WTC11 (cell line): ENCODE data around the gene ACAA1. TPM values are rescaled to one million over a fixed set of nuclear protein-coding genes. Genes with fewer than 3 reads are reported as not detected.
A peak's percentile ranks its signal among the peaks of the same experiment; 100 is the strongest.

Experiments
- ATAC-seq: fragments of 200-7000 bp; cut with Tn5 transposase; 2 replicates; pipeline ENCODE4 v1.10.0; 2021; ENCODE audit warnings: mild to moderate bottlenecking, moderate library complexity
- CTCF ChIA-PET: fragments of 300-600 bp; sonication (Branson Sonifier 250); formaldehyde crosslinking; loops from one replicate; lab custom pipeline; 2021; ENCODE audit warnings: antibody characterized with exemption; lab: Charles Lee
- POLR2A ChIA-PET: fragments of 350-600 bp; sonication (Branson Sonifier 250); formaldehyde crosslinking; loops from one replicate; lab custom pipeline; 2021; ENCODE audit warnings: antibody characterized with exemption; lab: Charles Lee
- DNase-seq: peaks from one replicate; pipeline ENCODE4 v3.0.0; 2021; ENCODE audit warnings: low spot score
- H3K27ac Mint-ChIP-seq: 2 replicates; pipeline ENCODE4 v1.8.0; 2021; ENCODE audit warnings: mixed read lengths
- H3K27me3 Mint-ChIP-seq: 2 replicates; pipeline ENCODE4 v1.8.0; 2021; ENCODE audit warnings: low read depth, mild to moderate bottlenecking, moderate library complexity, mixed read lengths
- H3K36me3 Mint-ChIP-seq: 2 replicates; pipeline ENCODE4 v1.8.0; 2021; ENCODE audit warnings: mixed read lengths
- H3K4me1 Mint-ChIP-seq: 2 replicates; pipeline ENCODE4 v1.8.0; 2022; ENCODE audit warnings: mixed read lengths
- H3K4me3 Mint-ChIP-seq: 2 replicates; pipeline ENCODE4 v1.8.0; 2021; ENCODE audit warnings: mild to moderate bottlenecking, moderate library complexity, mixed read lengths
- H3K9me3 Mint-ChIP-seq: 2 replicates; pipeline ENCODE4 v1.8.0; 2021; ENCODE audit warnings: mixed read lengths
- ARID4B ChIP-seq: sonication (generic); formaldehyde crosslinking; IDR thresholded peaks from 2 replicates; pipeline ENCODE4 v1.8.0; 2023; ENCODE audit warnings: missing genetic modification reagents, mild to moderate bottlenecking, borderline replicate concordance
- CTCF ChIP-seq: fragments of 200-600 bp; IDR thresholded peaks from 2 replicates; pipeline ENCODE4 v1.8.0; 2022; ENCODE audit warnings: antibody characterized with exemption
- FOXP1 ChIP-seq: sonication (generic); formaldehyde crosslinking; IDR thresholded peaks from 2 replicates; pipeline ENCODE4 v1.8.0; 2022; ENCODE audit warnings: missing genetic modification reagents, mild to moderate bottlenecking, moderate library complexity, borderline replicate concordance
- IRF2 ChIP-seq: sonication (generic); formaldehyde crosslinking; IDR thresholded peaks from 2 replicates; pipeline ENCODE4 v1.8.0; 2022; ENCODE audit warnings: low read depth, missing genetic modification reagents, borderline replicate concordance
- JUN ChIP-seq: sonication (generic); formaldehyde crosslinking; IDR thresholded peaks from 2 replicates; pipeline ENCODE4 v1.8.0; 2023; ENCODE audit warnings: mild to moderate bottlenecking, missing genetic modification reagents
- KAT7 ChIP-seq: sonication (generic); formaldehyde crosslinking; IDR thresholded peaks from 2 replicates; pipeline ENCODE4 v1.8.1; 2023; ENCODE audit warnings: missing genetic modification reagents, mild to moderate bottlenecking, borderline replicate concordance
- NFE2L1 ChIP-seq: sonication (generic); formaldehyde crosslinking; IDR thresholded peaks from 2 replicates; pipeline ENCODE4 v1.8.1; 2023; ENCODE audit warnings: missing genetic modification reagents
- NR2C2 ChIP-seq: sonication (generic); formaldehyde crosslinking; IDR thresholded peaks from 2 replicates; pipeline ENCODE4 v1.8.0; 2022; ENCODE audit warnings: mild to moderate bottlenecking, missing genetic modification reagents
- RELA ChIP-seq: sonication (generic); formaldehyde crosslinking; IDR thresholded peaks from 2 replicates; pipeline ENCODE4 v1.8.1; 2022; ENCODE audit warnings: missing genetic modification reagents, mild to moderate bottlenecking, borderline replicate concordance
- SMAD3 ChIP-seq: sonication (generic); formaldehyde crosslinking; IDR thresholded peaks from 2 replicates; pipeline ENCODE4 v1.8.0; 2022; ENCODE audit warnings: missing genetic modification reagents, mild to moderate bottlenecking, borderline replicate concordance
- SMAD4 ChIP-seq: sonication (generic); formaldehyde crosslinking; IDR thresholded peaks from 2 replicates; pipeline ENCODE4 v1.8.0; 2022; ENCODE audit warnings: mild to moderate bottlenecking, missing genetic modification reagents
- TCF7 ChIP-seq: sonication (generic); formaldehyde crosslinking; IDR thresholded peaks from 2 replicates; pipeline ENCODE4 v1.8.0; 2022; ENCODE audit warnings: mild to moderate bottlenecking, low read depth, missing genetic modification reagents, moderate library complexity
- TEAD1 ChIP-seq: sonication (generic); formaldehyde crosslinking; IDR thresholded peaks from 2 replicates; pipeline ENCODE4 v1.8.0; 2022; ENCODE audit warnings: mild to moderate bottlenecking, missing genetic modification reagents
- TP53 ChIP-seq: sonication (generic); formaldehyde crosslinking; IDR thresholded peaks from 2 replicates; pipeline ENCODE4 v1.8.1; 2023; ENCODE audit warnings: mild to moderate bottlenecking, missing genetic modification reagents
- ZBTB43 ChIP-seq: sonication (generic); formaldehyde crosslinking; IDR thresholded peaks from 2 replicates; pipeline ENCODE4 v1.8.1; 2023; ENCODE audit warnings: mild to moderate bottlenecking, missing genetic modification reagents
- ZMAT4 ChIP-seq: fragments of 250-450 bp; sonication (Bioruptor Pico); IDR thresholded peaks from 2 replicates; pipeline ENCODE4 v1.9.0; 2021; ENCODE audit warnings: mild to moderate bottlenecking
- ZNF138 ChIP-seq: sonication (generic); formaldehyde crosslinking; conservative IDR thresholded peaks from 2 replicates; pipeline ENCODE4 v1.8.1; 2022; ENCODE audit warnings: mild to moderate bottlenecking, moderate library complexity, missing genetic modification reagents
- ZNF219 ChIP-seq: sonication (generic); formaldehyde crosslinking; IDR thresholded peaks from 2 replicates; pipeline ENCODE4 v1.8.0; 2023; ENCODE audit warnings: missing genetic modification reagents, mild to moderate bottlenecking, borderline replicate concordance
- ZNF416 ChIP-seq: fragments of 250-450 bp; sonication (Bioruptor Pico); IDR thresholded peaks from 2 replicates; pipeline ENCODE4 v1.9.0; 2021; ENCODE audit warnings: mild to moderate bottlenecking, inconsistent platforms
- total RNA-seq: library from RNA; stranded (reverse); gene quantifications from 3 replicates; pipeline ENCODE4 v1.2.3, GENCODE V29; 2021
- TF ChIP-seq, protein P1 (sequence below): sonication (generic); formaldehyde crosslinking; IDR thresholded peaks from 2 replicates; pipeline ENCODE4 v1.8.0; 2023; ENCODE audit warnings: missing genetic modification reagents
- TF ChIP-seq, protein P2 (sequence below): fragments of 250-450 bp; sonication (Bioruptor Pico); conservative IDR thresholded peaks from 2 replicates; pipeline ENCODE4 v1.9.0; 2021; ENCODE audit warnings: mild to moderate bottlenecking
- TF ChIP-seq, protein P3 (sequence below): fragments of 250-450 bp; sonication (Bioruptor Pico); IDR thresholded peaks from 2 replicates; pipeline ENCODE4 v1.9.0; 2021; ENCODE audit warnings: moderate library complexity, mild to moderate bottlenecking, inconsistent platforms, borderline replicate concordance
- TF ChIP-seq, protein P4 (sequence below): fragments of 250-450 bp; sonication (Bioruptor Pico); IDR thresholded peaks from 2 replicates; pipeline ENCODE4 v1.8.0; 2021; ENCODE audit warnings: mild to moderate bottlenecking

ACAA1 gene
- total RNA-seq, 1 experiment from 2014 or later = 46.5 TPM

- Mint-ChIP-seq H3K4me3 (no peak overlapping the region), H3K9me3 (no peaks in the 10 kb centered on the region), H3K4me1 (peaks cover 53% of the 10 kb centered on the region), H3K27me3 (no peaks in the 10 kb centered on the region), H3K36me3 (no peaks in the 10 kb centered on the region), H3K27ac (no peak overlapping the region)
- ATAC-seq (no peak), DNase-seq (no peak)
- ChIA-PET CTCF (no interaction called here), POLR2A (no interaction called here)
- TF ChIP-seq ZMAT4 (CRISPR knock-in tag) = no peak
- no peak for TF ChIP-seq TCF7 (CRISPR knock-in tag)
- TF ChIP-seq, protein P1, sequence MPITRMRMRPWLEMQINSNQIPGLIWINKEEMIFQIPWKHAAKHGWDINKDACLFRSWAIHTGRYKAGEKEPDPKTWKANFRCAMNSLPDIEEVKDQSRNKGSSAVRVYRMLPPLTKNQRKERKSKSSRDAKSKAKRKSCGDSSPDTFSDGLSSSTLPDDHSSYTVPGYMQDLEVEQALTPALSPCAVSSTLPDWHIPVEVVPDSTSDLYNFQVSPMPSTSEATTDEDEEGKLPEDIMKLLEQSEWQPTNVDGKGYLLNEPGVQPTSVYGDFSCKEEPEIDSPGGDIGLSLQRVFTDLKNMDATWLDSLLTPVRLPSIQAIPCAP (CRISPR knock-in tag) = no peak
- no peak for TF ChIP-seq ARID4B (CRISPR knock-in tag)
- TF ChIP-seq FOXP1 (CRISPR knock-in tag) = no peak
- TF ChIP-seq, protein P2, sequence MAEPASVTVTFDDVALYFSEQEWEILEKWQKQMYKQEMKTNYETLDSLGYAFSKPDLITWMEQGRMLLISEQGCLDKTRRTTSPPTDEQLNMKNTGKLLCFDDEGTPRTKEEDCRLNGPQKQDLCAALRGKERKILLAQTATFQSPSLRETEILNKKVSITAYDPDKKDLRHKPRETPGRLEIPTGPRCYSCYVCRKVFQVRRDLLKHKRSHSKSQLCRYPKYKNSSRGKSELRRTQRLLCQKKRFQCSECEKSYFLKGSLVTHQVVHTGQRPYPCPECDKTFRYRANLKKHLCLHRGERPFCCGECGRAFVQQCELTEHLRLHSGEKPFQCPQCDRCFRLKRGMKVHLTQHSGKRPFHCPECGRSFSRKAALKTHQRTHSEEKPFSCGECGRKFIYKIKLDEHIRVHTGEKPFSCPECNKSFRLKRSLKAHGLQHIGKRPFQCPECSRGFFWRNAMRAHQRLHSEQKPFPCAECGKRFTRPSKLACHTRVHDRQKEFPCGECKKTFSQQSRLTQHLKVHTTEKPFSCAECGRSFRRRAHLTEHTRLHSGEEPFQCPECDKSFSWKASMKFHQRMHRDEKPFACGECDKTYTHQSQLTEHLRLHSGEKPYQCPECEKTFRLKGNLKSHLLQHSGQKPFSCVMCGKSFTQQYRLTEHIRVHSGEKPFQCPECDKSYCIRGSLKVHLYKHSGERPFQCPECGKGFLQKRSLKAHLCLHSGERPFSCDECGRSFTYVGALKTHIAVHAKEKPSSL (CRISPR knock-in tag) = no peak
- TF ChIP-seq ZBTB43 (CRISPR knock-in tag) = no peak
- no peak for TF ChIP-seq RELA (CRISPR knock-in tag)
- TF ChIP-seq IRF2 (CRISPR knock-in tag) = no peak
- no peak for TF ChIP-seq NFE2L1 (CRISPR knock-in tag)
- TF ChIP-seq NR2C2 (CRISPR knock-in tag) = no peak
- TF ChIP-seq ZNF416 (CRISPR knock-in tag) = no peak
Observed at GRCh38 chr3:38171622-38172021, 34.7 kb upstream of the ACAA1 start.

DNA sequence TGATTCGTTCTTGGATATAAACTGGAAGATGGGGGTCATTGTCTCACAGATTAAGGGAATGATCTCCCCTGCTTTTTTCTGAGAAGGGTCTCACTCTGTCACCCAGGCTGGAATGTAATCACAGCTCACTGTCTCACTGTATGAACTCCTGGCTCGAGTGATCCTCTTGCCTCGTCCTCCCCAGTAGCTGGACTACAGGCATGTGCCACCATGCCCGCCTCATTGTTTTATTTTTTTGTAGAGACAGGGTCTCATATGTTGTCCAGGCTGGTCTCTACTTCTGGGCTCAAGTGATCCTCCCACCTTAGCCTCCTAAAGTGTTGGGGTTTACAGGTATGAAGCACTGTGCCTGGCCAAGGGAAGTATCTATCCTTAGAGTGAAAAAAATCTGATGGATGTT is 33.8 kb upstream of the ACAA1 start:
- CTCF ChIA-PET = no interaction called here
- Mint-ChIP-seq H3K27me3 (no peaks in the 10 kb centered on the region), H3K9me3 (no peaks in the 10 kb centered on the region), H3K4me1 (peaks cover 55% of the 10 kb centered on the region), H3K36me3 (peaks cover 3% of the 10 kb centered on the region; the same call in 1 of the 2 replicates), H3K4me3 (no peak overlapping the region), H3K27ac (0 out of 2 replicates have a peak overlapping the region, but pooled peaks have one; percentile 9)
- POLR2A ChIA-PET = no interaction called here
- ATAC-seq = no peak
- DNase-seq = no peak
- no peak for TF ChIP-seq ZNF138
- no peak for TF ChIP-seq TEAD1 (CRISPR knock-in tag)
- no peak for TF ChIP-seq TP53 (CRISPR knock-in tag)
- TF ChIP-seq ZNF219 = no peak
- no peak for TF ChIP-seq JUN (CRISPR knock-in tag)
- no peak for TF ChIP-seq SMAD3
- TF ChIP-seq CTCF = no peak
- TF ChIP-seq SMAD4 (CRISPR knock-in tag) = no peak
- TF ChIP-seq, protein P3, sequence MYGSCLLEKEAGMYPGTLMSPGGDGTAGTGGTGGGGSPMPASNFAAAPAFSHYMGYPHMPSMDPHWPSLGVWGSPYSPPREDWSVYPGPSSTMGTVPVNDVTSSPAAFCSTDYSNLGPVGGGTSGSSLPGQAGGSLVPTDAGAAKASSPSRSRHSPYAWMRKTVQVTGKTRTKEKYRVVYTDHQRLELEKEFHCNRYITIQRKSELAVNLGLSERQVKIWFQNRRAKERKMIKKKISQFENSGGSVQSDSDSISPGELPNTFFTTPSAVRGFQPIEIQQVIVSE (CRISPR knock-in tag) = no peak
- no peak for TF ChIP-seq FOXP1 (CRISPR knock-in tag)
- TF ChIP-seq, protein P4, sequence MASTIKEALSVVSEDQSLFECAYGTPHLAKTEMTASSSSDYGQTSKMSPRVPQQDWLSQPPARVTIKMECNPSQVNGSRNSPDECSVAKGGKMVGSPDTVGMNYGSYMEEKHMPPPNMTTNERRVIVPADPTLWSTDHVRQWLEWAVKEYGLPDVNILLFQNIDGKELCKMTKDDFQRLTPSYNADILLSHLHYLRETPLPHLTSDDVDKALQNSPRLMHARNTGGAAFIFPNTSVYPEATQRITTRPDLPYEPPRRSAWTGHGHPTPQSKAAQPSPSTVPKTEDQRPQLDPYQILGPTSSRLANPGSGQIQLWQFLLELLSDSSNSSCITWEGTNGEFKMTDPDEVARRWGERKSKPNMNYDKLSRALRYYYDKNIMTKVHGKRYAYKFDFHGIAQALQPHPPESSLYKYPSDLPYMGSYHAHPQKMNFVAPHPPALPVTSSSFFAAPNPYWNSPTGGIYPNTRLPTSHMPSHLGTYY (CRISPR knock-in tag) = no peak
- TF ChIP-seq KAT7 (CRISPR knock-in tag) = no peak
